Loucy (cell line): ENCODE results near the gene HSPA12B.

Experiments
- H2AFZ ChIP-seq: fragments of 200-600 bp; sonication (generic); 2 replicates; pipeline ENCODE4 v1.6.0; 2016; ENCODE audit warnings: antibody characterized with exemption, mild to moderate bottlenecking, low read length, moderate library complexity
- H3F3A ChIP-seq: fragments of 200-600 bp; 2 replicates; pipeline ENCODE4 v1.6.0; 2016; ENCODE audit warnings: antibody characterized with exemption, low read depth, mild to moderate bottlenecking
- H3K27me3 ChIP-seq: fragments of 200-600 bp; sonication (generic); 2 replicates; pipeline ENCODE4 v1.6.1; 2014; ENCODE audit warnings: low read length, mild to moderate bottlenecking; ENCODE audit not compliant: insufficient read depth, poor library complexity, severe bottlenecking
- H3K36me3 ChIP-seq: fragments of 200-600 bp; sonication (generic); 2 replicates; pipeline ENCODE4 v1.6.1; 2016; ENCODE audit warnings: low read length; ENCODE audit not compliant: insufficient read depth
- H3K4me1 ChIP-seq: fragments of 200-600 bp; sonication (generic); 2 replicates; pipeline ENCODE4 v1.5.1; 2014; ENCODE audit warnings: low read length, mild to moderate bottlenecking; ENCODE audit not compliant: insufficient read depth, poor library complexity, severe bottlenecking
- H3K4me2 ChIP-seq: fragments of 200-600 bp; sonication (generic); 2 replicates; pipeline ENCODE4 v1.6.0; 2014; ENCODE audit warnings: antibody characterized with exemption, low read length, low read depth, mild to moderate bottlenecking; ENCODE audit not compliant: poor library complexity, severe bottlenecking
- H3K4me3 ChIP-seq: fragments of 200-600 bp; sonication (generic); 2 replicates; pipeline ENCODE4 v1.5.1; 2014; ENCODE audit warnings: low read length, mild to moderate bottlenecking, mixed read lengths; ENCODE audit not compliant: poor library complexity, severe bottlenecking
- H3K79me2 ChIP-seq: fragments of 200-600 bp; sonication (generic); 2 replicates; pipeline ENCODE4 v1.6.1; 2014; ENCODE audit warnings: low read length; ENCODE audit not compliant: insufficient read depth
- H3K9ac ChIP-seq: fragments of 200-600 bp; sonication (generic); 2 replicates; pipeline ENCODE4 v1.6.0; 2014; ENCODE audit warnings: mild to moderate bottlenecking, low read depth, low read length, moderate library complexity; ENCODE audit not compliant: poor library complexity, severe bottlenecking
- H3K9me2 ChIP-seq: fragments of 200-600 bp; sonication (generic); replicated peaks from 2 replicates; pipeline ENCODE4 v1.6.1; 2016; ENCODE audit warnings: low read depth, low read length, mixed read lengths
- H3K9me3 ChIP-seq: fragments of 200-600 bp; sonication (generic); 2 replicates; pipeline ENCODE4 v1.6.1; 2014; ENCODE audit warnings: mild to moderate bottlenecking, antibody characterized with exemption, low read length, low read depth; ENCODE audit not compliant: insufficient read depth
- H4K20me1 ChIP-seq: fragments of 200-600 bp; sonication (generic); 2 replicates; pipeline ENCODE4 v1.6.0; 2014; ENCODE audit warnings: antibody characterized with exemption, low read length, mild to moderate bottlenecking; ENCODE audit not compliant: insufficient read depth, poor library complexity, severe bottlenecking
- EZH2phosphoT487 ChIP-seq: fragments of 200-600 bp; IDR thresholded peaks from 2 replicates; pipeline ENCODE4 v1.6.1; 2018; ENCODE audit warnings: antibody characterized with exemption, mild to moderate bottlenecking, moderate library complexity, borderline replicate concordance
- TF ChIP-seq, protein P1 (sequence below): fragments of 200-600 bp; sonication (generic); conservative IDR thresholded peaks from 2 replicates; pipeline ENCODE4 v1.5.1; 2014; ENCODE audit warnings: mild to moderate bottlenecking, antibody characterized with exemption, low read length

Gene HSPA12B

DNA sequence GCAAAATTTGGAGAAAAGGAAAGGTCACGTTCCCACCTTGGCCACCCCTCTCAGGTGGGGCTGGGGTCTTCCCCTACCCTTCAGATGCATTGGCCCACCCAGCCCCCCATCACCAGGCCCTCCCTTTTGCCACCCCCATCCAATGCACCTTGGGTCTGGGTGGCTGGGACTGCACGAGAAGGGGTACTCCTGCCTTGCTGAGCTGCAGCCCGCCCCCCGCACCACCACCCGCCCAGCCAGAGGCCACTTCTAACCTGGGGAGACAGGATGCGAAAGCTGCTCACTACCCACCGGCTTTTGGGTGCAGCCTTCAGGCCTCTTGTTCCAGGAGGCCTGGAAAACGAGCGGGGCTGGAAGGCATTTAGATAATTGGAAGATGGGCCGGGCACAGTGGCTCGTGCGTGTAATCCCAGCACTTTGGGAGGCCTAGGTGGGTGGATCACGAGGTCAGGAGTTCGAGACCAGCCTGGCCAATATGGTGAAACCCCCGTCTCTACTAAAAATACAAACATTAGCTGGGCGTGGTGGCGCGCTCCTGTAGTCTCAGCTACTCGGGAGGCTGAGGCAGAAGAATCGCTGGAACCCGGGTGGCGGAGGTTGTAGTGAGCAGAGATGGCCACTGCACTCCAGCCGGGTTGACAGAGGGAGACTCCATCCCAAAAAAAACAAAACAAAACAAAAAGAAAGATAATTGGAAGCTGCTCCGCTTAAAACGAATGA is 62.4 kb downstream of the HSPA12B start:
- Histone ChIP-seq H3K9ac (peak overlapping the region; percentile 91), H3K27me3 (no peaks in the 10 kb centered on the region), H3F3A (no peaks in the 10 kb centered on the region), H3K4me1 (peaks cover 44% of the 10 kb centered on the region), H3K4me3 (peak overlapping the region; percentile 98), H3K9me2 (no peaks in the 10 kb centered on the region), H4K20me1 (peaks cover 27% of the 10 kb centered on the region), H3K9me3 (no peaks in the 10 kb centered on the region), H3K79me2 (peaks cover 42% of the 10 kb centered on the region), H3K36me3 (no peaks in the 10 kb centered on the region), H3K4me2 (peak overlapping the region; percentile 87), H2AFZ (peak overlapping the region; percentile 99; the same call in 1 of the 2 replicates)
- no peak for TF ChIP-seq EZH2phosphoT487
- TF ChIP-seq, protein P1, sequence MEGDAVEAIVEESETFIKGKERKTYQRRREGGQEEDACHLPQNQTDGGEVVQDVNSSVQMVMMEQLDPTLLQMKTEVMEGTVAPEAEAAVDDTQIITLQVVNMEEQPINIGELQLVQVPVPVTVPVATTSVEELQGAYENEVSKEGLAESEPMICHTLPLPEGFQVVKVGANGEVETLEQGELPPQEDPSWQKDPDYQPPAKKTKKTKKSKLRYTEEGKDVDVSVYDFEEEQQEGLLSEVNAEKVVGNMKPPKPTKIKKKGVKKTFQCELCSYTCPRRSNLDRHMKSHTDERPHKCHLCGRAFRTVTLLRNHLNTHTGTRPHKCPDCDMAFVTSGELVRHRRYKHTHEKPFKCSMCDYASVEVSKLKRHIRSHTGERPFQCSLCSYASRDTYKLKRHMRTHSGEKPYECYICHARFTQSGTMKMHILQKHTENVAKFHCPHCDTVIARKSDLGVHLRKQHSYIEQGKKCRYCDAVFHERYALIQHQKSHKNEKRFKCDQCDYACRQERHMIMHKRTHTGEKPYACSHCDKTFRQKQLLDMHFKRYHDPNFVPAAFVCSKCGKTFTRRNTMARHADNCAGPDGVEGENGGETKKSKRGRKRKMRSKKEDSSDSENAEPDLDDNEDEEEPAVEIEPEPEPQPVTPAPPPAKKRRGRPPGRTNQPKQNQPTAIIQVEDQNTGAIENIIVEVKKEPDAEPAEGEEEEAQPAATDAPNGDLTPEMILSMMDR = no peak

GRCh38 chr20:3795511-3796468 is 63.3 kb downstream of the HSPA12B start, which contains the start of gene CDC25B:
CDC25B (plus strand) TSS chr20:3796310; CDS start chr20:3796532, 222 bp downstream.
- Histone ChIP-seq H3K79me2 (peaks cover 51% of the 10 kb centered on the region), H3K9me3 (no peaks in the 10 kb centered on the region), H2AFZ (peak within 1 kb of the TSS; percentile 99), H3K36me3 (peaks cover 8% of the 10 kb centered on the region; the same call in 1 of the 2 replicates), H3K27me3 (no peaks in the 10 kb centered on the region), H3K4me3 (peak within 1 kb of the TSS; percentile 98), H3K9ac (peak within 1 kb of the TSS; percentile 91), H4K20me1 (peaks cover 31% of the 10 kb centered on the region), H3K4me2 (peak within 1 kb of the TSS; percentile 88), H3K4me1 (peaks cover 45% of the 10 kb centered on the region), H3K9me2 (no peaks in the 10 kb centered on the region), H3F3A (no peaks in the 10 kb centered on the region)
- TF ChIP-seq, protein P1 = peak; percentile 34
- TF ChIP-seq EZH2phosphoT487 = no peak

GRCh38 chr20:3796477-3797225 is 64.2 kb downstream of the HSPA12B start:
- H2AFZ ChIP-seq = no peak overlapping the region
- TF ChIP-seq, protein P1 = no peak
- TF ChIP-seq EZH2phosphoT487 = no peak
- H3K36me3 ChIP-seq = peaks cover 17% of the 10 kb centered on the region; the same call in 1 of the 2 replicates
- peaks cover 31% of the 10 kb centered on the region for H4K20me1 ChIP-seq
- peak overlapping the region; percentile 91 for H3K9ac ChIP-seq
- no peaks in the 10 kb centered on the region for H3K9me3 ChIP-seq
- peaks cover 45% of the 10 kb centered on the region for H3K4me1 ChIP-seq
- H3K4me3 ChIP-seq = peak overlapping the region; percentile 98
- no peaks in the 10 kb centered on the region for H3F3A ChIP-seq
- peaks cover 59% of the 10 kb centered on the region for H3K79me2 ChIP-seq
- no peaks in the 10 kb centered on the region for H3K9me2 ChIP-seq
- H3K4me2 ChIP-seq = peak overlapping the region; percentile 88
- no peaks in the 10 kb centered on the region for H3K27me3 ChIP-seq
